Endodermal cell (in vitro differentiated cells): Measurements from ENCODE around the gene CHCHD3. TPM values are rescaled to one million over a fixed set of nuclear protein-coding genes. Genes with fewer than 3 reads are reported as not detected.

Experiments used
- DNase-seq: peaks from one replicate; pipeline ENCODE4 v3.0.0-alpha.2; 2017
- H3K27ac ChIP-seq: 2 replicates; pipeline ENCODE4 v1.5.1; 2013; ENCODE audit warnings: mild to moderate bottlenecking, low read depth, low read length, moderate library complexity
- H3K27me3 ChIP-seq: 2 replicates; pipeline ENCODE4 v1.6.1; 2013; ENCODE audit warnings: mild to moderate bottlenecking, low read length, moderate library complexity; ENCODE audit not compliant: insufficient read depth, control insufficient read depth, poor library complexity, severe bottlenecking
- H3K36me3 ChIP-seq: 2 replicates; pipeline ENCODE4 v1.7.0; 2013; ENCODE audit warnings: mild to moderate bottlenecking, low read length, moderate library complexity; ENCODE audit not compliant: control insufficient read depth, insufficient read depth
- H3K4me1 ChIP-seq: one replicate; pipeline ENCODE4 v1.7.0; 2013; ENCODE audit warnings: low read length; ENCODE audit not compliant: control insufficient read depth, insufficient read depth
- H3K4me3 ChIP-seq: 2 replicates; pipeline ENCODE4 v1.5.1; 2013; ENCODE audit warnings: mild to moderate bottlenecking, low read length, moderate library complexity
- H3K9ac ChIP-seq: 2 replicates; pipeline ENCODE4 v1.6.1; 2013; ENCODE audit warnings: mild to moderate bottlenecking, low read length, moderate library complexity; ENCODE audit not compliant: poor library complexity, severe bottlenecking; ENCODE audit errors: extremely low read depth
- H3K9me3 ChIP-seq: 2 replicates; pipeline ENCODE4 v1.6.1; 2013; ENCODE audit warnings: mild to moderate bottlenecking, low read length, moderate library complexity; ENCODE audit not compliant: control insufficient read depth
- H3K27ac Mint-ChIP-seq: 2 replicates; pipeline ENCODE4 v1.8.0; 2020; ENCODE audit warnings: mixed read lengths
- H3K27me3 Mint-ChIP-seq: 2 replicates; pipeline ENCODE4 v1.8.0; 2021; ENCODE audit warnings: mild to moderate bottlenecking, mixed read lengths; ENCODE audit not compliant: insufficient read depth
- H3K36me3 Mint-ChIP-seq: 2 replicates; pipeline ENCODE4 v1.8.0; 2020; ENCODE audit warnings: low read depth, mixed read lengths
- H3K4me1 Mint-ChIP-seq: 2 replicates; pipeline ENCODE4 v1.8.0; 2020; ENCODE audit warnings: mixed read lengths
- H3K4me3 Mint-ChIP-seq: 2 replicates; pipeline ENCODE4 v1.8.0; 2020; ENCODE audit warnings: mild to moderate bottlenecking, moderate library complexity, mixed read lengths
- H3K9me3 Mint-ChIP-seq: 2 replicates; pipeline ENCODE4 v1.8.0; 2020; ENCODE audit warnings: mild to moderate bottlenecking, mixed read lengths
- CTCF ChIP-seq: fragments of 200-600 bp; sonication (generic); conservative IDR thresholded peaks from 2 replicates; pipeline ENCODE4 v1.5.0; 2021; ENCODE audit warnings: antibody characterized with exemption, mild to moderate bottlenecking
- WGBS, 2 experiments: methylation state at CpG; one replicate each; pipeline versions ENCODE4 v1.1.5 to v1.1.7; 2013; ENCODE audit warnings: missing lambda C conversion rate in 2 of 2, mixed read lengths in 1 of 2; ENCODE audit not compliant: insufficient coverage in 1 of 2, insufficient read length in 1 of 2; 5-methylcytosine and 5-hydroxymethylcytosine counted together
- total RNA-seq, 2 donors: library from RNA; stranded (reverse); fragmentation: NEBNext Ultra II Directional in 1 of 2; extraction: Animal tissue kit (Norgen Biotek cat#: 25700) in 1 of 2; gene quantifications; 2 replicates in 1 of 2; 3 replicates in 1 of 2; pipeline ENCODE4 v1.2.1, GENCODE V29; 2021

Gene CHCHD3
- total RNA-seq, 2 donors from 2014 or later, result 70.4 to 75.2 TPM

- Histone ChIP-seq H3K27ac (no peak overlapping the region), H3K27me3 (no peaks in the 10 kb centered on the region), H3K9me3 (no peaks in the 10 kb centered on the region), H3K4me1 (no peaks in the 10 kb centered on the region), H3K36me3 (peaks cover 3% of the 10 kb centered on the region), H3K9ac (no peak overlapping the region), H3K4me3 (no peak overlapping the region)
- WGBS, 2 experiments, result 96% methylated on average over 5 of the region's 5 CpGs; no CpG with 5 or more reads in 1 of the 2 experiments
- H3K27ac Mint-ChIP-seq, result no peak overlapping the region
- DNase-seq, result no peak
- peaks cover 4% of the 10 kb centered on the region for H3K36me3 Mint-ChIP-seq
- no peaks in the 10 kb centered on the region for H3K9me3 Mint-ChIP-seq
- no peaks in the 10 kb centered on the region for H3K4me1 Mint-ChIP-seq
- TF ChIP-seq CTCF, result no peak
- H3K4me3 Mint-ChIP-seq, result no peak overlapping the region
- H3K27me3 Mint-ChIP-seq, result no peaks in the 10 kb centered on the region
These were observed 70.1 kb downstream of the CHCHD3 start for GRCh38 chr7:133011746-133012145.

GRCh38 chr7:133009426-133010252 lies 72.3 kb downstream of the CHCHD3 start:
- Histone ChIP-seq H3K36me3 (peaks cover 3% of the 10 kb centered on the region), H3K9ac (no peak overlapping the region), H3K27ac (no peak overlapping the region), H3K27me3 (no peaks in the 10 kb centered on the region), H3K9me3 (no peaks in the 10 kb centered on the region), H3K4me3 (no peak overlapping the region), H3K4me1 (no peaks in the 10 kb centered on the region)
- H3K4me1 Mint-ChIP-seq, result peaks cover under 1% of the 10 kb centered on the region
- H3K9me3 Mint-ChIP-seq, result no peaks in the 10 kb centered on the region
- DNase-seq, result no peak
- H3K27me3 Mint-ChIP-seq, result no peaks in the 10 kb centered on the region
- no peak overlapping the region for H3K27ac Mint-ChIP-seq
- H3K4me3 Mint-ChIP-seq, result no peak overlapping the region
- H3K36me3 Mint-ChIP-seq, result no peaks in the 10 kb centered on the region
- TF ChIP-seq CTCF, result no peak
- WGBS, 2 experiments, result 98 to 99% methylated on average over 6 to 7 of the region's 7 CpGs

- no peak overlapping the region for H3K9ac ChIP-seq
- no peak for TF ChIP-seq CTCF
- no peaks in the 10 kb centered on the region for H3K9me3 Mint-ChIP-seq
- 95 to 100% methylated on average over 1 to 3 of the region's 3 CpGs for WGBS, 2 experiments
- no peak overlapping the region for H3K4me3 ChIP-seq
- no peak for DNase-seq
- peaks cover 5% of the 10 kb centered on the region for H3K4me1 Mint-ChIP-seq
- no peaks in the 10 kb centered on the region for H3K27me3 ChIP-seq
- H3K36me3 Mint-ChIP-seq, result no peaks in the 10 kb centered on the region
- no peaks in the 10 kb centered on the region for H3K4me1 ChIP-seq
- no peaks in the 10 kb centered on the region for H3K27me3 Mint-ChIP-seq
- no peak overlapping the region for H3K27ac ChIP-seq
- H3K9me3 ChIP-seq, result no peaks in the 10 kb centered on the region
- H3K36me3 ChIP-seq, result peaks cover 3% of the 10 kb centered on the region
- no peak overlapping the region for H3K27ac Mint-ChIP-seq
- no peak overlapping the region for H3K4me3 Mint-ChIP-seq
These were observed 73.9 kb downstream of the CHCHD3 start for GRCh38 chr7:133007961-133008360.
